GM19397 (cell line): ENCODE data around the gene IL1A.

ENCODE experiments used
- ATAC-seq: cut with Tn5 transposase; IDR thresholded peaks from one replicate; pipeline ENCODE4 v1.9.1; 2021; ENCODE audit warnings: mild to moderate bottlenecking, moderate library complexity; ENCODE audit not compliant: unreplicated experiment

Gene IL1A

GRCh38 chr2:112764071-112765044, 19.9 kb downstream of the IL1A start, which contains the start of gene CKAP2L:
Gene CKAP2L (minus strand): TSS chr2:112764609. CDS start chr2:112764598, 11 bp downstream.
- peak; percentile 98 for ATAC-seq

GRCh38 chr2:112762276-112762675, 22.0 kb downstream of the IL1A start:
- ATAC-seq = no peak

- no peak for ATAC-seq
These were observed 24.1 kb downstream of the IL1A start for GRCh38 chr2:112760149-112760548.

GRCh38 chr2:112758711-112759110, 25.6 kb downstream of the IL1A start:
- ATAC-seq = no peak

- no peak for ATAC-seq
These were observed 27.0 kb downstream of the IL1A start for GRCh38 chr2:112757265-112757664.

GRCh38 chr2:112756207-112756606, 28.1 kb downstream of the IL1A start:
- no peak for ATAC-seq

- no peak for ATAC-seq
These were observed 28.8 kb downstream of the IL1A start for GRCh38 chr2:112755444-112755843.

- no peak for ATAC-seq
These were observed 29.7 kb downstream of the IL1A start for GRCh38 chr2:112754564-112754963.

- no peak for ATAC-seq
These were observed 31.6 kb downstream of the IL1A start for GRCh38 chr2:112752667-112753066.

GRCh38 chr2:112751451-112752197, 32.7 kb downstream of the IL1A start:
- ATAC-seq = no peak

GRCh38 chr2:112750560-112750843, 33.8 kb downstream of the IL1A start:
- no peak for ATAC-seq

GRCh38 chr2:112749755-112750559, 34.3 kb downstream of the IL1A start:
- peak; percentile 76 for ATAC-seq

- ATAC-seq = no peak
These were observed 43.8 kb downstream of the IL1A start for GRCh38 chr2:112740527-112740926.

- ATAC-seq = no peak
These were observed 46.6 kb downstream of the IL1A start for GRCh38 chr2:112737542-112738232.

GRCh38 chr2:112733871-112734270, 50.4 kb downstream of the IL1A start:
- no peak for ATAC-seq

- ATAC-seq = no peak
These were observed 50.8 kb downstream of the IL1A start for GRCh38 chr2:112733456-112733855.

- no peak for ATAC-seq
These were observed 52.8 kb downstream of the IL1A start for GRCh38 chr2:112731479-112731878.

- no peak for ATAC-seq
These were observed 53.5 kb downstream of the IL1A start for GRCh38 chr2:112730791-112731190.

- ATAC-seq = no peak
These were observed 54.1 kb downstream of the IL1A start for GRCh38 chr2:112730216-112730615.

- no peak for ATAC-seq
These were observed 55.7 kb downstream of the IL1A start for GRCh38 chr2:112728378-112729175.
